K562 (cell line): ENCODE results near the gene DGKE. TPM values are rescaled to one million over a fixed set of nuclear protein-coding genes. Genes with fewer than 3 reads are reported as not detected.

Experiments used
- ARID3B ChIP-seq: fragments of 250-450 bp; sonication (Bioruptor Pico); IDR thresholded peaks from 2 replicates; pipeline ENCODE4 v1.4.0; 2020; ENCODE audit warnings: borderline replicate concordance
- ATF7 ChIP-seq: fragments of 450-650 bp; IDR thresholded peaks from 2 replicates; pipeline ENCODE4 v1.7.1; 2014; ENCODE audit warnings: mild to moderate bottlenecking, moderate library complexity
- CC2D1A ChIP-seq: fragments of 450-650 bp; IDR thresholded peaks from 2 replicates; pipeline ENCODE4 v1.6.1; 2017; ENCODE audit warnings: mild to moderate bottlenecking
- CREB1 ChIP-seq, 2 experiments: sonication (generic) in 1 of 2; formaldehyde crosslinking in 1 of 2; IDR thresholded peaks; 2 replicates each; pipeline versions ENCODE4 v1.6.1 to v1.8.0; 2012 to 2022; ENCODE audit warnings: inconsistent platforms in 1 of 2, mild to moderate bottlenecking in 1 of 2, missing genetic modification reagents in 1 of 2, moderate library complexity in 1 of 2
- FOSL1 ChIP-seq: fragments of 200-800 bp; sonication (Bioruptor generic); conservative IDR thresholded peaks from 2 replicates; pipeline ENCODE4 v1.6.1; 2016; ENCODE audit warnings: missing genetic modification characterization, missing compliant biosample characterization
- JUND ChIP-seq, 2 experiments: IDR thresholded peaks; 2 replicates in 1 of 2; 3 replicates in 1 of 2; pipeline ENCODE4 v1.6.1; 2011; ENCODE audit warnings: borderline replicate concordance in 2 of 2, low read depth in 2 of 2, low read length in 2 of 2, improper control_type of control experiment in 1 of 2, missing biosample characterization in 1 of 2, missing genetic modification characterization in 1 of 2, missing genetic modification reagents in 1 of 2
- NCOA4 ChIP-seq: fragments of 450-650 bp; IDR thresholded peaks from 2 replicates; pipeline ENCODE4 v1.6.1; 2018; ENCODE audit warnings: mild to moderate bottlenecking; ENCODE audit not compliant: partially characterized antibody
- NONO ChIP-seq, 2 experiments: fragments of 200-400 bp in 1 of 2; fragments of 450-650 bp in 1 of 2; formaldehyde crosslinking in 1 of 2; IDR thresholded peaks; 2 replicates each; pipeline ENCODE4 v1.6.1; 2017; ENCODE audit warnings: low read depth in 2 of 2, mild to moderate bottlenecking in 2 of 2, moderate library complexity in 2 of 2, low read length in 1 of 2
- NR2C2 ChIP-seq, 2 experiments: fragments of 200-800 bp in 1 of 2; sonication (Bioruptor generic) in 1 of 2; sonication (generic) in 1 of 2; formaldehyde crosslinking in 1 of 2; IDR thresholded peaks; 2 replicates each; pipeline versions ENCODE4 v1.6.1 to v1.8.0; 2016 to 2022; ENCODE audit warnings: mild to moderate bottlenecking in 1 of 2, missing compliant biosample characterization in 1 of 2, missing genetic modification characterization in 1 of 2, missing genetic modification reagents in 1 of 2
- OTX1 ChIP-seq: fragments of 450-650 bp; formaldehyde crosslinking; IDR thresholded peaks from 2 replicates; pipeline ENCODE4 v1.4.0; 2022; ENCODE audit warnings: mild to moderate bottlenecking
- POLR3A ChIP-seq: IDR thresholded peaks from 2 replicates; pipeline ENCODE4 v1.6.1; 2011; ENCODE audit warnings: borderline replicate concordance, mild to moderate bottlenecking, moderate library complexity; ENCODE audit not compliant: insufficient read length, insufficient read depth; ENCODE audit errors: extremely low read depth
- RBM34 ChIP-seq: fragments of 200-400 bp; formaldehyde crosslinking; IDR thresholded peaks from 2 replicates; pipeline ENCODE4 v1.6.1; 2018; ENCODE audit warnings: low read length, borderline replicate concordance; ENCODE audit not compliant: insufficient read depth
- TAF15 ChIP-seq: fragments of 200-400 bp; formaldehyde crosslinking; IDR thresholded peaks from 2 replicates; pipeline ENCODE4 v1.6.1; 2017; ENCODE audit warnings: mild to moderate bottlenecking, low read depth, low read length, moderate library complexity
- TFAM ChIP-seq: fragments of 250-450 bp; sonication (Bioruptor Pico); conservative IDR thresholded peaks from 2 replicates; pipeline ENCODE4 v1.5.0; 2021; ENCODE audit warnings: mild to moderate bottlenecking, moderate library complexity
- ZBTB5 ChIP-seq: fragments of 450-650 bp; IDR thresholded peaks from 2 replicates; pipeline ENCODE4 v1.6.1; 2017; ENCODE audit warnings: antibody characterized with exemption
- ZC3H8 ChIP-seq: fragments of 450-650 bp; IDR thresholded peaks from 2 replicates; pipeline ENCODE4 v1.6.1; 2017
- ZNF121 ChIP-seq: sonication (generic); formaldehyde crosslinking; conservative IDR thresholded peaks from 2 replicates; pipeline ENCODE4 v1.8.0; 2022; ENCODE audit warnings: missing genetic modification reagents
- ZNF143 ChIP-seq: sonication (generic); formaldehyde crosslinking; IDR thresholded peaks from 2 replicates; pipeline ENCODE4 v1.9.0; 2022; ENCODE audit warnings: mild to moderate bottlenecking, missing genetic modification reagents
- ZNF239 ChIP-seq: fragments of 250-450 bp; sonication (Bioruptor Pico); IDR thresholded peaks from 2 replicates; pipeline ENCODE4 v1.4.0; 2020; ENCODE audit warnings: mild to moderate bottlenecking
- ZNF347 ChIP-seq: fragments of 450-650 bp; formaldehyde crosslinking; IDR thresholded peaks from 2 replicates; pipeline ENCODE4 v1.4.0; 2020; ENCODE audit warnings: low read depth, mild to moderate bottlenecking, moderate library complexity
- ZNF395 ChIP-seq: fragments of 200-800 bp; sonication (Bioruptor generic); IDR thresholded peaks from 2 replicates; pipeline ENCODE4 v1.6.1; 2017; ENCODE audit warnings: missing genetic modification characterization, missing compliant biosample characterization
- ZNF445 ChIP-seq: fragments of 250-450 bp; sonication (Bioruptor Pico); IDR thresholded peaks from 2 replicates; pipeline ENCODE4 v1.4.0; 2020; ENCODE audit warnings: low read depth, mild to moderate bottlenecking, moderate library complexity
- ZNF76 ChIP-seq: fragments of 250-450 bp; sonication (Bioruptor Pico); IDR thresholded peaks from 2 replicates; pipeline ENCODE4 v1.4.0; 2020; ENCODE audit warnings: mild to moderate bottlenecking, moderate library complexity, borderline replicate concordance
- ZNF778 ChIP-seq: fragments of 450-650 bp; formaldehyde crosslinking; IDR thresholded peaks from 2 replicates; pipeline ENCODE4 v1.4.0; 2020; ENCODE audit warnings: mild to moderate bottlenecking, moderate library complexity
- polyA plus RNA-seq, 8 experiments: library from polyadenylated mRNA; depleted of rRNA in 4 of 8; stranded (reverse) in 5 of 8; unstranded in 3 of 8; fragments of >200 nt; fragmentation: Nextera tagmentation in 2 of 8; fragmentation: Illumina TruSeq in 1 of 8; extraction: Ambion mirVana in 2 of 8; extraction: Trizol in 1 of 8; gene quantifications; 2 replicates each; pipeline versions ENCODE4 v1.2.1 to v1.2.3, GENCODE V29; 2011 to 2014; ENCODE audit warnings: inconsistent platforms in 1 of 8, missing spikeins in 1 of 8
- total RNA-seq, 7 experiments: library from RNA; depleted of rRNA in 6 of 7; stranded (reverse); fragments of >200 nt in 6 of 7; fragmentation: Illumina TruSeq in 2 of 7; extraction: Trizol in 2 of 7; gene quantifications; 2 replicates each; pipeline versions ENCODE4 v1.2.1 to v1.2.3, GENCODE V29; 2011 to 2021; ENCODE audit warnings: low replicate concordance in 1 of 7

The DGKE gene
- total and polyA plus RNA-seq, 9 of the 15 experiments (the other 6 are each of a cell fraction or from before 2014, with no cell fraction given): 1.3 to 9.9 (median 5.9) TPM

GRCh38 chr17:56876766-56877179 is 42.8 kb downstream of the DGKE start (continued):
- peak; percentile 41; the same call in 1 of the 2 replicates for TF ChIP-seq JUND (IDR thresholded peaks at IDR 0.05; ENCODE audit: borderline replicate concordance, low read depth, low read length)
- peak; percentile 69; the same call in 2 of the 3 replicates for TF ChIP-seq JUND (tag; IDR thresholded peaks at IDR 0.05; ENCODE audit: borderline replicate concordance, low read depth, low read length)
- TF ChIP-seq ZBTB5: no peak
- no peak for TF ChIP-seq ZNF143 (CRISPR knock-in tag)
- 0 out of 2 replicates have a peak, but pooled peaks have one; percentile 66 for TF ChIP-seq OTX1 (CRISPR knock-in tag)
- peak; percentile 64 for TF ChIP-seq FOSL1
- TF ChIP-seq ZNF778 (CRISPR knock-in tag): no peak
- TF ChIP-seq ZNF395 (CRISPR knock-in tag): peak; percentile 63; the same call in 1 of the 2 replicates
- no peak for TF ChIP-seq POLR3A
- TF ChIP-seq ZNF239 (CRISPR knock-in tag): 0 out of 2 replicates have a peak, but pooled peaks have one; percentile 29
- TF ChIP-seq NR2C2 (CRISPR knock-in tag; IDR thresholded peaks at IDR 0.05): no peak
- TF ChIP-seq NR2C2 (tag; IDR thresholded peaks at IDR 0.05): peak; percentile 58; the same call in 1 of the 2 replicates
- no peak for TF ChIP-seq ZNF347 (CRISPR knock-in tag)
- no peak for TF ChIP-seq NCOA4
- no peak for TF ChIP-seq TAF15
- no peak for TF ChIP-seq ZC3H8
- TF ChIP-seq ZNF445 (CRISPR knock-in tag): no peak
- no peak for TF ChIP-seq CREB1 (IDR thresholded peaks at IDR 0.05)
- no peak for TF ChIP-seq CREB1 (CRISPR knock-in tag; IDR thresholded peaks at IDR 0.05)
- TF ChIP-seq ARID3B (CRISPR knock-in tag): no peak
- no peak for TF ChIP-seq RBM34
- TF ChIP-seq CC2D1A: no peak
- no peak for TF ChIP-seq TFAM (CRISPR knock-in tag)
- TF ChIP-seq ZNF76 (CRISPR knock-in tag): no peak
- TF ChIP-seq NONO (IDR thresholded peaks at IDR 0.05; ENCODE audit: low read depth in 2 of 2, low read length in 1 of 2): no peak
- TF ChIP-seq ZNF121 (CRISPR knock-in tag): no peak
- 0 out of 2 replicates have a peak, but pooled peaks have one; percentile 39 for TF ChIP-seq ATF7
